Measurements from ENCODE around the gene SPATS1.
"Not testable (repeated sequence)": the region's sequence is repeated elsewhere in the genome, so short reads cannot be mapped to it uniquely, and the experiment has no call there.

GRCh38 chr6:44314657-44315056 is 27.8 kb upstream of the SPATS1 start:
- TF ChIP-seq CTCF (conservative IDR thresholded peaks at IDR 0.05; ENCODE audit: low read length); EZH2phosphoT487 (IDR thresholded peaks at IDR 0.05; ENCODE audit: borderline replicate concordance): not testable (repeated sequence)

All from Loucy (cell line).